Activated naive CD8-positive, alpha-beta T cell treated with anti-CD3 and anti-CD28 coated beads for 36 hours (primary cell): ENCODE measurements around the gene AKNA. TPM values are rescaled to one million over a fixed set of nuclear protein-coding genes. Genes with fewer than 3 reads are reported as not detected.

ENCODE experiments used
- DNase-seq: peaks from one replicate; pipeline ENCODE4 v3.0.0; 2021
- H3K27ac Mint-ChIP-seq: one replicate; pipeline ENCODE4 v1.8.0; 2022; ENCODE audit warnings: mild to moderate bottlenecking, moderate library complexity, mixed read lengths
- H3K27me3 Mint-ChIP-seq: one replicate; pipeline ENCODE4 v1.8.0; 2022; ENCODE audit warnings: mild to moderate bottlenecking, mixed read lengths
- H3K36me3 Mint-ChIP-seq: one replicate; pipeline ENCODE4 v1.8.0; 2021; ENCODE audit warnings: mild to moderate bottlenecking, mixed read lengths
- H3K4me1 Mint-ChIP-seq: one replicate; pipeline ENCODE4 v1.8.0; 2021; ENCODE audit warnings: mixed read lengths
- H3K4me3 Mint-ChIP-seq: one replicate; pipeline ENCODE4 v1.8.0; 2022; ENCODE audit warnings: mild to moderate bottlenecking, moderate library complexity, mixed read lengths
- H3K9me3 Mint-ChIP-seq: one replicate; pipeline ENCODE4 v1.8.0; 2022; ENCODE audit warnings: mixed read lengths
- total RNA-seq, 2 experiments: library from RNA; stranded (reverse); gene quantifications; one replicate each; pipeline ENCODE4 v1.2.3, GENCODE V29; 2021

AKNA gene
- total RNA-seq, 2 experiments from 2014 or later: 129 to 130 TPM

DNA sequence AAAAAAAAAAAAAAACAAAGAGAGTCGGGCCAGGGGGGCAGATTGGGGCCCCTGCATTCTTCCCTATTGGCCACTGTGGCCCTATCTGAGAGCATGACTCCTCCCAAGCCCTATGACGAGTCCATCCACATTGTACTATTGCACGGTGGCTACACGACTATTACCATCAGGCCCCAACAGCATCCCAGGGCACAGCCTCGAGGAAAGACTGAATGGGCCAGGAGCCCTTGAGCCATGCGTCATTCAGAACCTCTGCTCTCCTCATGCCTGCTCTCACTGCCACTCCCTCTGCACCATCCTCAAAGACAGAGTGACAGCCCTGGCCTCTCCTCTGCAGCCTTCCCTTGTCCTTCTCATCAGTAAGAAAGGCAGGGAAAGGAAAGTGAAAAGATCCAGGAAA, 85.1 kb downstream of the AKNA start:
- no peak overlapping the region for H3K4me3 Mint-ChIP-seq
- H3K36me3 Mint-ChIP-seq: no peaks in the 10 kb centered on the region
- H3K27me3 Mint-ChIP-seq: no peaks in the 10 kb centered on the region
- H3K9me3 Mint-ChIP-seq: no peaks in the 10 kb centered on the region
- DNase-seq: no peak
- peaks cover 5% of the 10 kb centered on the region for H3K4me1 Mint-ChIP-seq
- H3K27ac Mint-ChIP-seq: no peak overlapping the region

DNA sequence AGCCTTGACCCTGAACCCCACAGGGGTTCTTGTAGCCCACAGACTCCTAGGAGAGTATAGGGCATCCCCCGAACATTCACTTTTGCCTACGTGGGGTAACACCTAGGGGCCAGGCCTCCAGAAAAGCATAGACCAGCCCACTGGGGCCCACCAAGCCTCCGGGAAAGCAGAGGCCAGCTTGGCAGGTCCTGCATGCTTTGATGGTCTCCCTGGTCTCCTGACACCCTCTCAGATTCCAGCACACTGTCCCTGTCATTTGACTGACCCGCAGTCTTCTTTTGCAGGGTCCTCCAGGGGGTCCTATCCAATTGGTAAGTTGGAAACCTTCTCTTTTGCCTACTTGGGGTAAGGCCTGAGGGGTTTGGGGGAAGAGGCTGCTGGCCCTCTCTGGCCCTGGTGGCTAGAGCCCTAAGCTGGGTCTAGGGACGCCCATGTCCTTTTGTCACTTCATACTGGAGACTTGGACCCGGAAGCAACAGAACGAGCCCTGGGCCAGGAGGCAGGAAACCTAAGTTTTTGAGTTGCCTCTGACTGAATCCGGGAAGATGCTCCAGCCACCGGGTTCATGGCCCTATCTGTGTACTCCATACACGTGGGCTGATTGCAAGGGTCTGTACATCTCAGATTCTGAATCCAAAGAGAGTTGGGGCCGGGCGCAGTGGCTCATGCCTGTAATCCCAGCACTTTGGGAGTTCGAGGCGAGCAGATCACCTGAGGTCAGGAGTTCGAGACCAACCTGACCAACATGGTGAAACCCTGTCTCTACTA, 85.8 kb downstream of the AKNA start:
- Mint-ChIP-seq H3K27me3 (no peaks in the 10 kb centered on the region), H3K9me3 (no peaks in the 10 kb centered on the region), H3K4me1 (peaks cover 5% of the 10 kb centered on the region), H3K27ac (no peak overlapping the region), H3K36me3 (no peaks in the 10 kb centered on the region), H3K4me3 (no peak overlapping the region)
- no peak for DNase-seq

DNA sequence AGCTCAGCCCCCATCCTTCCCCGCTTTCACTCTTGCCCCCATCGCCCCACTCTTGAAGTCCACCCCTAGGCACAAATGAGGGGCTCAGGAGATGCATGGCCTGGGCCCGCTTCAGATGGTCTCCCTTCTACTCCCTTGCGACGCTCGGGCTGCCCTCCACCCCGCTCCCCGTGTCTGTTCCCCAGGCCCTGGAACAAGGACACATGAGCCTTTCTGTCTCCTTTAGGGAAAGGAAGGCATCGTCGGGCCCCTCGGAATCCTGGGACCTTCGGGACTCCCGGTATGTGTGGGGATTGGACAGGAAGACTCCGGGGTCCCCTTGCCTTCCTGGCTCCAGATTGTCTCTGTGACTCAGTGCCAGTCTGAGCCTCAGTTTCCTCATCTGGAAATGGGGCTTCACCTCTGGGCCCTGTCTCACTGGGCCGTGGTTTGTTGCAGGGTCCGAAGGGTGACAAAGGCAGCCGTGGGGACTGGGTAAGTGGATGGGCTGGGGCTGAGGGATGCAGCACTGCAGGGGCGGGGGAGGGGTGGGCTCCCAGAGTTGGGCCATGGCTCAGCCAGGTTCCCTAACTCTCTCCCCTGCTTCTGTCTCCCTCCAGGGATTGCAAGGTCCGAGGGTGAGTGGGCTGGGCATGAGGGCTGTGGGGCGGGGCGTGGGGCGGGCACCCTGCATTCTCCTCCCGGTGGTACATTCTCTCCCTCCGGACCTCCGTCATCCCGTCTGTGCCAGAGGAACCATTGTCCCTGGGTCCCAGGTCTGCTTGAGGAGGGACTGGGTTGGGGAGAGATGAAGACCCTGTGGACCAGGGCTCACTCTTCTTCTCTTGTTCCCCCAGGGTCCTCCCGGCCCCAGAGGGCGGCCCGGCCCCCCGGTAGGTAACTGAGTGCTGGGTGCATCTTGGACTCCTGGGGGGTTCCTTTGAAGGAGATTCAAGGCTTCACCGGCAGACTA, 86.7 kb downstream of the AKNA start:
- Mint-ChIP-seq H3K27ac (no peak overlapping the region), H3K27me3 (no peaks in the 10 kb centered on the region), H3K4me3 (no peak overlapping the region), H3K36me3 (peaks cover 4% of the 10 kb centered on the region), H3K4me1 (peaks cover 5% of the 10 kb centered on the region), H3K9me3 (peaks cover under 1% of the 10 kb centered on the region)
- no peak for DNase-seq

DNA sequence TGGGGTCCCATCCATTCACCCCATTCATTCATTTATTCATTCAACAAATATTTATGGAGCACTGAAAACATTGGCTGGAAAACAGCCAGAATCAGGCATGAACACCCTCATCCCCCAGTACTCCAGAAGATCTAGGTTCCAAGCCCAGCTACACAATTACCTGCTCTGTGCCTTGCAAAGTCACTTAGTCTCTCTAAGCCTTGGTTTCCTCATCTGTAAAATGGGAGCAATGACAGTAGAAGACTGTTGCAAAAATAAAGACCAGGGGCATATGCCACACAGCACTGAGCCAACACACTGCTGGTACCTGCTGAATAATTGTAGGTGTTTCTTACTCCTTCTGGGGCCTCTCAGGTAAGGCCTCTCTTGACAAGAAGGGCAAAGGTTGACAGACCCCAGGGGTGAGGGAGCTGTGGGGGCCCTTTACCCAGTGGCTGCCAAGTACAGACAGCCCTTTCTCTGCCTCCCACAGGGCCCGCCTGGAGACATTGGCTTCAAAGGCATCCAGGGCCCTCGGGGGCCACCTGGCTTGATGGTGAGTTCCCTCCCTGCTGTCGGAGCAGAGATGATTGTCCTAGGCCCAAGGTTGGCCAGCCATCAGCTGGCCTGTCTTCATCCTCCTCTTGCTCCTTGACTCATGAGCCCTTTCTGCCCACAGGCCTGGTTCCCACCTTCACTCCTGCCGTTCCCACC, 87.5 kb downstream of the AKNA start:
- Mint-ChIP-seq H3K9me3 (peaks cover 6% of the 10 kb centered on the region), H3K27ac (no peak overlapping the region), H3K27me3 (no peaks in the 10 kb centered on the region), H3K4me1 (peaks cover 1% of the 10 kb centered on the region), H3K4me3 (no peak overlapping the region), H3K36me3 (peaks cover 11% of the 10 kb centered on the region)
- DNase-seq: no peak

DNA sequence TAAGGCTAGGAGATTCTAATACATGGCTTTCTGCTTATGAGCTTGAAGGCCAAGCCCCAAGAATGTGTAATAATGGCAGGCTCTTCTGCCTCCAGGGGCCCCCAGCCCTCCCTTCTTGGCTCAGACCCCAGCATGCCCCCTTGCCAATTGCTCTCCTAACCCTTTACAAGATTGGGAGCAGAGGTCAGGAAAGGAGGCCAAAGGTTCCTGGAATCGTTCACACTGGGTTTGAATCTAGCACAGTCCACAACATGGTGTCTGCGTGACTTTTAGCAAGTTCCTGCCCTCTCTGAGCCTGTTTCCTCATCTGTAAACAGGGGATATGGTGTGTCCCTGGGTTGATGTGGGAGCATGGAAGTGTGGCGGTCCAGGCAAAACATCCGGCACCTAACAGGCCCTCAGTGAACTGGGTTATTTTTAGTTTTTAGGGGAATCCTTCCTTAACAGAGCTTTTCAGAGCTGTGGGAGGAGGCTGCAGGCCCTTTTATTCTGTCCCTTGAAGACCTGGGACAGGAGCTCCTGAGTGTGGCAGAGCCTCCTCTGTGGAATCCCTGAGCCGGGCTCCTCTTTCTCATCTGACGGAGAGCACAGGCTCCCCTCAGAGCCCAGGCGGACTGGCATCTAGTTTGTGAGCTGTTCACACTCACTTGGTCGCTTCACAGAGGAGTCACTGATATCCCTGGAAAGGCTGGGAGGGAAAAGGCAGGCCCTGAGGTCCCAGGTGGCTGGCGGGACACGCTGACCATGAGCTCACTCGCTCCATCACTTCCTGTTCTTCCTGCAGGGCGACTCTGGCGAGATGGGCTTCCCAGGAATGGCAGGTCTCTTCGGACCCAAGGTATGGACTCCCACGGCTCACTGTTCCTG, 88.3 kb downstream of the AKNA start:
- H3K4me1 Mint-ChIP-seq: no peaks in the 10 kb centered on the region

DNA sequence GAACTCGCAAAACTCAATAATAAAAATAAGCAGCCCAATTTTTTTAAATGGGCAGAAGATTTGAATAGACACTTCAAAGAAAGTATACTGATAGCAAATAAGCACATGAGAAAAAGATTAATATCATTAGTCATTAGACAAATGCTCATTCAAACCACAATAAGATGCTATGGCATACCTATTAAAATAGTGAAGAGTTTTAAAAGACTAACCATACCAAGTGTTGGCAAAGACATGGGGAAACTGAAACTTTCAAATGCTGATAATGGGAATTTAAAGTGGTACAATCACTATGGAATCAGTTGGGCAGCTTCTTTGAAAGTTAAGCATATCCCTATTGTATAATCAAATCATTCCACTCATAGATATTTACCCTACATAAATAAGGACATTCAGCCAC, 91.4 kb downstream of the AKNA start:
- H3K9me3 Mint-ChIP-seq: peaks cover 15% of the 10 kb centered on the region

More for the DNA sequence above, 88.3 kb downstream of the AKNA start:
- no peak overlapping the region for H3K4me3 Mint-ChIP-seq
- no peak overlapping the region for H3K27ac Mint-ChIP-seq
- H3K36me3 Mint-ChIP-seq: peaks cover 18% of the 10 kb centered on the region
- DNase-seq: no peak
- peaks cover 14% of the 10 kb centered on the region for H3K9me3 Mint-ChIP-seq
- no peaks in the 10 kb centered on the region for H3K27me3 Mint-ChIP-seq

DNA sequence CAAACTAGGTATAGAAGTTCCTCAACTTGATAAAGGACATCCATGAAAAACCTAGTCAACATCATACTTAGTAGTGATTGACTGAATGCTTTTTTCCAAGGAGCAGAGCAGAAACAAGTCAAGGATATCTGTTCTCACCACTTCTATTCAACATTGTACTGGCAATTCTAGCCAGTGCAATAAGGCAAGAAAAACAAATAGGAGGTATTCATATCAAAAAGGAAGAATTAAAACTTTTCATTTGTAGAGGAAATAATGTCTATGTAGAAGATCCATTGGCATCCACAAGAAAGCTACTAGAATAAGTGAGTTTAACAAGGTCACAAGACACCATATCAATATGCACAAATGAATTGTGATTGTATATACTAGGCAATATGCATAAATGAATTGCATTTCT, 93.1 kb downstream of the AKNA start:
- H3K27me3 Mint-ChIP-seq: peaks cover 3% of the 10 kb centered on the region
- peaks cover 22% of the 10 kb centered on the region for H3K36me3 Mint-ChIP-seq
- H3K9me3 Mint-ChIP-seq: peaks cover 15% of the 10 kb centered on the region
- no peak overlapping the region for H3K4me3 Mint-ChIP-seq
- no peak overlapping the region for H3K27ac Mint-ChIP-seq
- no peaks in the 10 kb centered on the region for H3K4me1 Mint-ChIP-seq
- DNase-seq: no peak

More for the DNA sequence above, 91.4 kb downstream of the AKNA start:
- peaks cover 22% of the 10 kb centered on the region for H3K36me3 Mint-ChIP-seq
- no peaks in the 10 kb centered on the region for H3K27me3 Mint-ChIP-seq
- no peak for DNase-seq
- no peak overlapping the region for H3K27ac Mint-ChIP-seq
- no peak overlapping the region for H3K4me3 Mint-ChIP-seq
- H3K4me1 Mint-ChIP-seq: no peaks in the 10 kb centered on the region

DNA sequence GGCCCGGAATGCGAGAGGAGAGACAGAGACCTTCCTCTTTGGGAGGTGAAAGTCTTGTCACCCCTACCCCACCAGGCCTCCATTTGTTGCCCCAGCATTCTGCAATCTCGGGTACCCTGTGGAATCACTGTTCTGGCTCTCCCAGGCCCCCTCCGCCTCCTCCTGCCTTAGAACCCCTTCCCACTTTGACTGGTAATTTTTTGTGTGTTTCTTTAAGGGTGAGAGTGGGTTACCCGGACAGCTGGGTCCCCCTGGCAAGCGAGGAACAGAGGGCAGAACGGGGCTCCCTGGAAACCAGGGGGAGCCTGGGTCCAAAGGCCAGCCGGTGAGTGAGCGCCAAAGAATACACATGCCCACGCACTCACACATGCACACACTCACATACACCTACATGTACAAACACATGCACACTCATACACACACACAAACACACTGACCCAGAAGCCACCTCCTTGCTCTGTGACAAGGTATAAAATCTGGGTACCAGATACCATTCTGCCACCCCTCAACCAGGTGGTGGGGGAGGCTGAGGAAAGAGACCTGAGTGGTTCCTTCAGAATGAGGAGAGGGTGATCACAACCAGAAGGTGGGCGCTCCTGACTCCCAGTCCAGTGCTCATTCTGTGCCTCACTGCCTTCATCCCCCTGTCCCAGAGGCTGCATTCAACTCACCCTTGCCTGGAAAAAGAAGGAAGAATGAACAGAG, 95.7 kb downstream of the AKNA start:
- H3K4me3 Mint-ChIP-seq: no peak overlapping the region
- no peak for DNase-seq
- H3K9me3 Mint-ChIP-seq: peaks cover 15% of the 10 kb centered on the region
- peaks cover 3% of the 10 kb centered on the region for H3K27me3 Mint-ChIP-seq
- peaks cover 22% of the 10 kb centered on the region for H3K36me3 Mint-ChIP-seq
- H3K4me1 Mint-ChIP-seq: no peaks in the 10 kb centered on the region
- H3K27ac Mint-ChIP-seq: no peak overlapping the region

DNA sequence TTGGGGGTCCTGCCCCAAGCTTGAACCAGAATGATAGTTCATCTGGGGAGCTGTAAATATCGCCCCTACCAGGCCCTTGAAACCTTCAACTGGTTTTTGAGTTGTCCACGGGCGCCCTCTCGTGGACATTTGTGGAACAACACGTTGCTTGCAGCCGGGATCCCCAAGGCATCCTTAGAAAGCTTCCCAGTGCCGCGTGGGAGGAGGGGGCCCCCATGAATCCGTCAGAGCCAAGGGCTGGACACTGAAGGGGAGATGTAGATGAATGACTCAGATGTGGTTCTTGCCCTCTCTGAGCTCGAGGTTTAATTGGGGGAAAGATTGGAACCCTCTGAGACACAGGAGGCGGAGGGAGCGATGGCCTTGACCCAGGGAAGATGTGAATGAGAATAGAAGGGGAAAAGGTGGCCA, 96.7 kb downstream of the AKNA start:
- Mint-ChIP-seq H3K4me3 (no peak overlapping the region), H3K9me3 (peaks cover 14% of the 10 kb centered on the region), H3K4me1 (no peaks in the 10 kb centered on the region), H3K27ac (no peak overlapping the region), H3K27me3 (peaks cover 3% of the 10 kb centered on the region), H3K36me3 (peaks cover 18% of the 10 kb centered on the region)
- DNase-seq: peak; percentile 44

DNA sequence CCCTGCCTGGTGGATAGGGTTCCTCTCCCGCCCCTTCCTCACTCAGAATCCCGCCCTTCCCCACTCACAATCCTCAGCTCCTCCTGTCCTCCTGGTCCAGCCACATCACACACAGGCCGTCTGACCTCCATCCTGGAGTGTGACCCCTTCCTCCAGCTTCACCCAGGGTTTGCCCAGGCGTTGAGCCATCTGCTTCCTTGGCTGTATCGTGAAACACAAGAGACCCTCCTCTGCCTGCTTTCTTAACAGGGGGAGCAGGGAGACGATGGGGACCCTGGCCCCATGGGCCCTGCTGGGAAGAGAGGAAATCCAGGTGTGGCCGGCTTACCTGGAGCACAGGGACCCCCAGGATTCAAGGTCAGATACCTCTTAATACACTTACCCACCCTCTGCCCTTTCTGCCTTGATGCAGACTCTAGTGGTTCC, 97.2 kb downstream of the AKNA start:
- peaks cover 10% of the 10 kb centered on the region for H3K9me3 Mint-ChIP-seq
- peaks cover 13% of the 10 kb centered on the region for H3K36me3 Mint-ChIP-seq
- no peak for DNase-seq
- peaks cover 3% of the 10 kb centered on the region for H3K27me3 Mint-ChIP-seq
- H3K4me3 Mint-ChIP-seq: no peak overlapping the region
- no peaks in the 10 kb centered on the region for H3K4me1 Mint-ChIP-seq
- no peak overlapping the region for H3K27ac Mint-ChIP-seq

DNA sequence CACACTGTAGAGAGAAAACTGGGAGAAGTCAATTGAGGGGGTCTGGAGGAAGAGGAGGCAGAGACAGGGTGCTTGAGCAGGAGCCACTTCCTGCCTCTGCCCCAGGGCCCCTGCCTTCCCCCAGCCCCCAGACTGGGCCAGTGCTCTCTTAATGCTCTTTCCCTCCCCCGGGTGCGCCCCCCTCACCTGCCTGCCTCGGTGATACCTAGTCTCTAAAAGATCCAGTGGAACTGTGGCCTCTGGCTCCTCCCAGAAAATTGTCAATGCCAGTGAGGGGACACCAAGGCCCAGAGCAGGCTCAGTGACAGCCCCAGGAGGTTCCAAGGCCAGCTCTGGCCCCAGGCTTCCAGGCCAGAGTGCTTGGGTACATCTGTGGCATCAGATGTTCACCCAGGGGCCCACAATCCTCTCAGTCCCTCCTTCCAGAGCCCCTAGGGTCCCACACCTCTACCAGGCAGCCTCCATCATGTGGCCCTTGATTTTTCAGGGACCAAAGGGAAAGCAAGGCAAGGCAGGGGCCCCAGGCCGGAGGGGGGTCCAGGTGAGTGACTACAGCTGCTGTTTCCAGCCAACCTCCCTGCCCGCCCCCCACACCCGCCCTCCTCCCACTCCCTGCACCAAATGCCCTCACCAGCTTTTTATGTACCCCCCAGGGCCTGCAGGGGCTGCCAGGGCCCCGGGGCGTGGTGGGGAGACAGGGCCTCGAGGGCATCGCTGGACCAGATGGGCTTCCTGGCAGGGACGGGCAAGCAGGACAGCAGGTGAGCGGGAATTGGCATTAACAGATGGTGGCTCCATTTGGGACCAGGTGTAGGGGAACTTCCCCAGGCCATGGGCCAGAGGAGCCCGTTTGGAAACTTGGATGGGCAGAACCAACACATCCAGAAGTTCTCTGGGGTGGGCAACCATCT, 98.0 kb downstream of the AKNA start:
- Mint-ChIP-seq H3K27ac (no peak overlapping the region), H3K27me3 (peaks cover 3% of the 10 kb centered on the region), H3K9me3 (peaks cover 4% of the 10 kb centered on the region), H3K36me3 (peaks cover 7% of the 10 kb centered on the region), H3K4me1 (no peaks in the 10 kb centered on the region), H3K4me3 (no peak overlapping the region)
- no peak for DNase-seq

DNA sequence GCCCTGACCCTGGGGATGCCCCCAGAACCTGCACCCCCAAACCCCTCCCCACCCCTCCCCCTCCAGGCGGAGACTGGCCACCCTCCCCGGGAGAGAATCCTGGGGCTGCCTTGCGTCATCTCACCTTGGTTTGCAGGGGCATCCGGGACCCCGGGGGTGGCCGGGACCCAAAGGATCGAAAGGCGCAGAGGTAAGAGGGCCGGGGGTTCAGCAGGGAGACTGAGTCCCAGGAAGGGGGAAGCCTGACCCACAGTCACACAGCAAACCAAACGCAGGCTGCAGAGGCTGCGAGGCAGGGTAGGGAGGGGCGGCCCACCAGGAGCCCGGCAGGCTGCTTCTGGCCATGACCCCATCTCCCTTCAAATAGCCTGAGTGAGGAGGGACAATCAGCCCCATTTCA, 98.7 kb downstream of the AKNA start:
- Mint-ChIP-seq H3K27ac (no peak overlapping the region), H3K9me3 (no peaks in the 10 kb centered on the region), H3K4me1 (no peaks in the 10 kb centered on the region), H3K27me3 (peaks cover 3% of the 10 kb centered on the region), H3K36me3 (peaks cover 3% of the 10 kb centered on the region), H3K4me3 (no peak overlapping the region)
- no peak for DNase-seq
